Lower leg skin (tissue), 3 donors: ENCODE results near the gene PMEL.

ENCODE experiments used
- CTCF ChIP-seq, 3 donors: fragments of 450-650 bp; IDR thresholded peaks; one replicate each; pipeline ENCODE4 v1.5.1; 2016; ENCODE audit warnings: antibody characterized with exemption in 3 of 3, mild to moderate bottlenecking in 3 of 3, moderate library complexity in 2 of 3
- POLR2A ChIP-seq, 2 donors: fragments of 450-650 bp; IDR thresholded peaks; one replicate each; pipeline ENCODE4 v1.6.1; 2016 to 2017; ENCODE audit warnings: antibody characterized with exemption in 2 of 2, mild to moderate bottlenecking in 1 of 2, moderate library complexity in 1 of 2

GRCh38 chr12:55972456-55972855 lies 6.6 kb upstream of the PMEL start:
- no peak for TF ChIP-seq CTCF (IDR thresholded peaks at IDR 0.05)
- TF ChIP-seq POLR2A (IDR thresholded peaks at IDR 0.05) = no peak
